Thymus (tissue), 11 donors: ENCODE measurements around the gene WNT6. TPM values are rescaled to one million over a fixed set of nuclear protein-coding genes. Genes with fewer than 3 reads are reported as not detected.

Experiments
- DNase-seq, 9 donors: peaks; one replicate each; pipeline ENCODE4 v3.0.0-alpha.2; 2013; ENCODE audit warnings: low spot score in 9 of 9, low read depth in 6 of 9, missing footprints in 1 of 9
- H3K27ac ChIP-seq, 2 donors: one replicate each; pipeline ENCODE4 v1.5.1; 2013; ENCODE audit warnings: control low read depth in 1 of 2, low read depth in 1 of 2, low read length in 1 of 2, mild to moderate bottlenecking in 1 of 2, moderate library complexity in 1 of 2
- H3K27me3 ChIP-seq, 2 donors: one replicate each; pipeline ENCODE4 v1.5.1; 2013; ENCODE audit warnings: low read length in 1 of 2; ENCODE audit not compliant: control insufficient read depth in 2 of 2, insufficient read depth in 1 of 2
- H3K36me3 ChIP-seq, 2 donors: one replicate each; pipeline ENCODE4 v1.5.1; 2013; ENCODE audit warnings: low read length in 1 of 2, mild to moderate bottlenecking in 1 of 2, moderate library complexity in 1 of 2; ENCODE audit not compliant: control insufficient read depth in 2 of 2, insufficient read depth in 2 of 2
- H3K4me1 ChIP-seq, 2 donors: one replicate each; pipeline ENCODE4 v1.5.1; 2013; ENCODE audit warnings: low read length in 2 of 2; ENCODE audit not compliant: control insufficient read depth in 2 of 2, insufficient read depth in 2 of 2
- H3K4me3 ChIP-seq, 2 donors: one replicate each; pipeline ENCODE4 v1.5.1; 2013; ENCODE audit warnings: low read length in 2 of 2, control low read depth in 1 of 2, mild to moderate bottlenecking in 1 of 2
- H3K9me3 ChIP-seq, 2 donors: one replicate each; pipeline ENCODE4 v1.5.1; 2013; ENCODE audit warnings: low read length in 1 of 2, mild to moderate bottlenecking in 1 of 2; ENCODE audit not compliant: control insufficient read depth in 2 of 2, insufficient read depth in 1 of 2
- WGBS: extraction: QIAGEN DNeasy Blood & Tissue Kit; methylation state at CpG from one replicate; pipeline ENCODE4 v1.1.7; 2013; 5-methylcytosine and 5-hydroxymethylcytosine counted together
- polyA plus RNA-seq: library from polyadenylated mRNA; stranded (reverse); fragments of 200-250 nt; gene quantifications from one replicate; pipeline ENCODE4 v1.2.3, GENCODE V29; 2013
- total RNA-seq: library from RNA; stranded (reverse); fragments of 120-200 nt; gene quantifications from one replicate; pipeline ENCODE4 v1.2.4, GENCODE V29; 2013
- donor health status: healthy.

The WNT6 gene
- total and polyA plus RNA-seq, 2 donors = 0.14 to 0.34 TPM

DNA sequence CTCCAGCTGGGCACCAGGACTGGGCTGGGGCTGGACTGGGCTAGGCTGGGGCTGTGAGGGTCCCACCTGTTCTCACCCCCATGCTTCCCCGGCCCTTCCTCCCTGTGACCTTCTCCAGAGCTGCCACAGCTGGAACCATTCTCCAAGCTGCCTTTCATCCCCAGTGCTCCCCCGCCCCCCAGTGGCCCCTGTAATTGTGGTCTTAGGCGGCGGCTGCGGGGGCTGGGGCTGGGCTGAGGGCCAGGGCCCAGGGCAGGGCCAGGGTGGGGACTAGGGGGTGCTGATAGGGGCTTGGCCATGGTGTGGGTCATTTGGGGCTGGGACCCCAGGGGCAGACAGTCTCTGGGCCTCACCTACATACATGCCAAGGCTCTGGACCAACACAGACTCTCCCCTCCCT is 18.3 kb downstream of the WNT6 start:
- Histone ChIP-seq H3K27ac (no peak overlapping the region), H3K36me3 (no peaks in the 10 kb centered on the region), H3K27me3 (peaks cover 61 to 98% of the 10 kb centered on the region in 2 donors), H3K9me3 (peaks cover 0 to 5% of the 10 kb centered on the region in 2 donors), H3K4me3 (no peak overlapping the region), H3K4me1 (peaks cover 10 to 24% of the 10 kb centered on the region in 2 donors)
- WGBS = 78% methylated on average over 5 of the region's 5 CpGs
- no peak for DNase-seq

GRCh38 chr2:218878486-218878885 is 18.9 kb downstream of the WNT6 start:
- no peaks in the 10 kb centered on the region for H3K36me3 ChIP-seq
- peaks cover 10 to 24% of the 10 kb centered on the region in 2 donors for H3K4me1 ChIP-seq
- peaks cover 0 to 5% of the 10 kb centered on the region in 2 donors for H3K9me3 ChIP-seq
- H3K4me3 ChIP-seq = no peak overlapping the region
- H3K27ac ChIP-seq = no peak overlapping the region
- no peak for DNase-seq
- 68% methylated on average over 6 of the region's 6 CpGs for WGBS
- H3K27me3 ChIP-seq = peaks cover 60 to 98% of the 10 kb centered on the region in 2 donors

DNA sequence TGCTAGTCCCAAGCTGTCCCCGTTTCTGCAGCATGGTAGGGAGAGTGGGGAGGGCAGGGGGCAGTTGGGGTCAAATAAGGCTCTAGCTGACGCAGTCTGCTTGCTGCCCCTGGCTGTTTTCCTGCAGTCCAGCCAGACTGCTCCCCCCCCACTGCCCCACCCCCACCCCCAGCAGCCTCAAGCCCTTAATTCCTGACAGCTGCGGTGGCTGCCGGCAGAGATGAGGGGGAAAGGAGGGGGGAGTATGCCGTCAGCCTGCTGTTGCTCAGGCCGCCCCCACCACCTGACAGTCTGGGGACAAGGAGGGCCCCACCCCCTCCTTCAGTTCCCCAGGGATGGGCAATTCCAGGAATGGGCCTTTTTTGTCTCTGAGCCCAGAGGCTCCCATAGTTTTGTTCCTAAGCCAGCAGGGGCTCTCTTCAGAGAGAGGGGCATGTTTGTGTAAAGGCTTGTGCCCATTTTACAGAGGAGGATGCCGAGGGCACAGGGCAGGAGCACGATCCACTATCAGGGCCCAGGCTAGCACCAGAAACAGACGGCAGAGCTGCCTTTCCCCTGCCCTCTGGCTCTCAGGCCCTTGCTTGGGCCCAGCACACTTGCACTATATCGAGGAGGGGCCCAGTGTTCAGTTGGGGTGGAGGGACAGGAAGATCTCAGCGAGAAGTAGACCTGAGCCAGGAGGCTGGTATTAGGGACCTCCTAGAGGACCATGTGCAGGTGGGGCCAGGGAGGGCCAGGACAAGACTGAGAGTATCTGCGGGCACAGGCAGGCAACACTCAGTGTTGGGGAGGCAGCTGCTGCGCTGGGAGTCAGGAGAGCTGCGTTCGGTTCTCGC is 19.5 kb downstream of the WNT6 start:
- peaks cover 0 to 5% of the 10 kb centered on the region in 2 donors for H3K9me3 ChIP-seq
- no peak overlapping the region for H3K4me3 ChIP-seq
- no peak for DNase-seq
- peaks cover 10 to 24% of the 10 kb centered on the region in 2 donors for H3K4me1 ChIP-seq
- WGBS = 24% methylated on average over 16 of the region's 16 CpGs
- no peak overlapping the region for H3K27ac ChIP-seq
- peaks cover 59 to 97% of the 10 kb centered on the region in 2 donors for H3K27me3 ChIP-seq
- no peaks in the 10 kb centered on the region for H3K36me3 ChIP-seq

- peaks cover 59 to 97% of the 10 kb centered on the region in 2 donors for H3K27me3 ChIP-seq
- H3K36me3 ChIP-seq = no peaks in the 10 kb centered on the region
- H3K9me3 ChIP-seq = peaks cover 0 to 5% of the 10 kb centered on the region in 2 donors
- peaks cover 10 to 24% of the 10 kb centered on the region in 2 donors for H3K4me1 ChIP-seq
- H3K4me3 ChIP-seq = peak overlapping the region; percentile 18 to 40
- 8% methylated on average over 11 of the region's 11 CpGs for WGBS
- no peak for DNase-seq
- H3K27ac ChIP-seq = no peak overlapping the region
Measured at GRCh38 chr2:218879776-218880101, 20.1 kb downstream of the WNT6 start.

DNA sequence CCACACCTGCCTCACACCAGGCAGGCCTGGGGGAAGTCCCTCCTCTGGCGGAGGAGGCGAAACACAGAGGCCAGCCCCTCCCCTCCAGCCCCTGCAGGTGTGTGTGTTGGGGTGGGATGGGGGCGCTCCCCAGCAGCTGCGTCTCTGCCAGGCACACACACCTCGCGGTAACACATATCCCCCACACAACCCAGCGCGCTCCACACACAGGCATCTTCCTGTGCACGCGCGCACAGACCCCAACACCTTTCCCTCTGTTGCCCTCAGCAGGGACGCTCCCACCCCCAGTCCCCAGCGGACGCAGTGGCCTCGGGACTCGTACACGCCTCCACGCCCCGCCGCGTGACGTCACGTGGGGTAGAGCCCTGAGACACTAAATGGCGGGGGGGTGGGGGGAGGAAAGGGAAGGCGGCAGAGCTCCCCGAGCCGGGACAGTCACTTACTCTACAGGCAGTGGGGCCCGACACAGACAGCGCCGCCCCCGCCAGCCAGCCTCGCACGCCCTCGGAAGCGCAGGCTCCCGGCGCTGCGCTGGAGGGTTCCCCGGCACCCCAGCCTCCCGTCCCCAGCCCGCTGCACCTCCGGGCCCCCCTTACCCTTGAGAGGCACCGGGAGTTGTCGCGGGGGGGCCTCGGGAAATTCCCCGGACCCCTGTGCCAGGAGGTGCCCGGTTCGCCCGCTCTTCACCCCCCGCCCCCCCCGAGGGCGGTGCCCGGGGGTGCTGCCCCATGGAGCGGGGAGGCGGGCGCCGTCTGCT is 20.7 kb downstream of the WNT6 start, which contains the start of gene WNT10A:
Gene WNT10A (plus strand): TSS at position 751 of the 757 bp plus-strand sequence. CDS start 144 bp downstream, outside the sequence.
- DNase-seq = peak in 8 of 9 donors; percentile 30 to 82 (median 60)
- H3K27ac ChIP-seq = peak within 1 kb of the TSS in 1 of 2 donors; percentile 15
- 2% methylated on average over 57 of the region's 58 CpGs for WGBS
- peaks cover 0 to 7% of the 10 kb centered on the region in 2 donors for H3K9me3 ChIP-seq
- no peaks in the 10 kb centered on the region for H3K36me3 ChIP-seq
- peaks cover 61 to 98% of the 10 kb centered on the region in 2 donors for H3K27me3 ChIP-seq
- H3K4me1 ChIP-seq = peaks cover 10 to 24% of the 10 kb centered on the region in 2 donors
- H3K4me3 ChIP-seq = peak within 1 kb of the TSS; percentile 18 to 40

GRCh38 chr2:218880859-218881594 is 21.4 kb downstream of the WNT6 start:
- H3K4me3 ChIP-seq = peak overlapping the region in 1 of 2 donors; percentile 40
- no peak for DNase-seq
- peaks cover 10 to 24% of the 10 kb centered on the region in 2 donors for H3K4me1 ChIP-seq
- 17% methylated on average over 24 of the region's 24 CpGs for WGBS
- H3K9me3 ChIP-seq = peaks cover 0 to 10% of the 10 kb centered on the region in 2 donors
- no peaks in the 10 kb centered on the region for H3K36me3 ChIP-seq
- peak overlapping the region in 1 of 2 donors; percentile 15 for H3K27ac ChIP-seq
- H3K27me3 ChIP-seq = peaks cover 60 to 98% of the 10 kb centered on the region in 2 donors

DNA sequence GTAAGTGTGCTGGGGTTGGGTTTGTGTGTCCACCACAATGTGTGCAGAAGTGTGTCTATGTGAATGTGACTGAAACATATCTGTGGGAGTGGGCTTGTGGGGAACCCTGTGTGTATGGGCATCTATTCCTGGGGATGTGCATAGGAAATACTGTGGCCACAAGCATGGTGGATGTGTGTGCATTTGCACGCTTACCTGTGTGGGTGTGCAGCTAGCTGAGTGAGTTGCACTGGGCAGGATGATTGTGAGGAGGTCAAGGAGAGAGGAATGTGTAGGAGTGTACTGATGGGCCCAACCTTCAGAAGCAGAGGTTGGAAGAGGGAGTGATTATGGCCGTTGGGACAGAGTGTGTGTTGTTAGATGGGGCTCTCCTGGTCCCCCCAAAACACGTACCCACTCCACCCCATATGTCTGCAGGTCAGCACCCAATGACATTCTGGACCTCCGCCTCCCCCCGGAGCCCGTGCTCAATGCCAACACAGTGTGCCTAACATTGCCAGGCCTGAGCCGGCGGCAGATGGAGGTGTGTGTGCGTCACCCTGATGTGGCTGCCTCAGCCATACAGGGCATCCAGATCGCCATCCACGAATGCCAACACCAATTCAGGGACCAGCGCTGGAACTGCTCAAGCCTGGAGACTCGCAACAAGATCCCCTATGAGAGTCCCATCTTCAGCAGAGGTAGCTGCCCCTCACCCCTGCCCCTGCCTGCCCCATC is 22.3 kb downstream of the WNT6 start:
- H3K9me3 ChIP-seq = peaks cover 0 to 10% of the 10 kb centered on the region in 2 donors
- H3K27ac ChIP-seq = no peak overlapping the region

GRCh38 chr2:218882461-218882816 is 22.8 kb downstream of the WNT6 start:
- Histone ChIP-seq H3K4me3 (no peak overlapping the region), H3K9me3 (peaks cover 0 to 10% of the 10 kb centered on the region in 2 donors)

More for the DNA sequence above, 22.3 kb downstream of the WNT6 start:
- no peaks in the 10 kb centered on the region for H3K36me3 ChIP-seq
- WGBS = 72% methylated on average over 13 of the region's 13 CpGs
- H3K4me3 ChIP-seq = no peak overlapping the region
- no peak for DNase-seq
- peaks cover 63 to 99% of the 10 kb centered on the region in 2 donors for H3K27me3 ChIP-seq
- H3K4me1 ChIP-seq = peaks cover 10 to 27% of the 10 kb centered on the region in 2 donors

More at GRCh38 chr2:218882461-218882816, 22.8 kb downstream of the WNT6 start:
- Histone ChIP-seq H3K4me1 (peaks cover 10 to 23% of the 10 kb centered on the region in 2 donors), H3K27ac (no peak overlapping the region), H3K36me3 (no peaks in the 10 kb centered on the region), H3K27me3 (peaks cover 63 to 99% of the 10 kb centered on the region in 2 donors)
- WGBS = 92% methylated on average over 1 of the region's 1 CpG
- no peak for DNase-seq
